Rectal smooth muscle tissue (tissue), 1 donor: ENCODE measurements around the gene TAC1.
"Not testable (repeated sequence)": the region's sequence is repeated elsewhere in the genome, so short reads cannot be mapped to it uniquely, and the experiment has no call there.

ENCODE experiments used
- H3K27ac ChIP-seq: one replicate; pipeline ENCODE4 v1.7.0; 2013; ENCODE audit warnings: low read depth, low read length, inconsistent platforms
- H3K27me3 ChIP-seq: one replicate; pipeline ENCODE4 v1.7.0; 2013; ENCODE audit warnings: low read length; ENCODE audit not compliant: control insufficient read depth, insufficient read depth
- H3K36me3 ChIP-seq: one replicate; pipeline ENCODE4 v1.7.0; 2013; ENCODE audit warnings: low read length; ENCODE audit not compliant: control insufficient read depth, insufficient read depth
- H3K4me1 ChIP-seq: one replicate; pipeline ENCODE4 v1.7.0; 2013; ENCODE audit warnings: low read length; ENCODE audit not compliant: control insufficient read depth, insufficient read depth
- H3K4me3 ChIP-seq: one replicate; pipeline ENCODE4 v1.7.0; 2013; ENCODE audit warnings: low read length
- H3K9ac ChIP-seq: one replicate; pipeline ENCODE4 v1.7.0; 2013; ENCODE audit warnings: low read length

TAC1 gene

DNA sequence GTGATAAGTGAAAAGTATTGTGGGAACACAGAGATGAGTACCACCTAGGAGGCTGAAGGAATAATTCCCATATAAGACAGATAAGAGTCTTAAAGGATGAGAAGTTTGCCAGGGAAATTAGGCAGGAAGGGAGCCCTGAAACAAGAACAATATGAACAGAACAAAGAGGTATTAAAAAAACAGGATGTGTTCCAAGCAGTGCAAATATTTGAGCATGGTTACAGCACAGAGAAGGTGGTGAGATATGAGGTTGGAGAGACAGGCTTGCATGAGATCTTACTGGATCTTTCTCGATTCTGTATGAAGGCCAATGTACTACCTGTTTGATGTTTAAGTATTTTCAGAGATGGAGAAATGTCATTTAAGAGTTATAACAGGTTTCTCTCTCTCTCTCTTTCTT, 20.3 kb downstream of the TAC1 start:
- H3K9ac ChIP-seq, result no peak overlapping the region
- no peaks in the 10 kb centered on the region for H3K4me1 ChIP-seq
- H3K27ac ChIP-seq, result no peak overlapping the region
- no peaks in the 10 kb centered on the region for H3K27me3 ChIP-seq
- H3K36me3 ChIP-seq, result no peaks in the 10 kb centered on the region
- no peak overlapping the region for H3K4me3 ChIP-seq

DNA sequence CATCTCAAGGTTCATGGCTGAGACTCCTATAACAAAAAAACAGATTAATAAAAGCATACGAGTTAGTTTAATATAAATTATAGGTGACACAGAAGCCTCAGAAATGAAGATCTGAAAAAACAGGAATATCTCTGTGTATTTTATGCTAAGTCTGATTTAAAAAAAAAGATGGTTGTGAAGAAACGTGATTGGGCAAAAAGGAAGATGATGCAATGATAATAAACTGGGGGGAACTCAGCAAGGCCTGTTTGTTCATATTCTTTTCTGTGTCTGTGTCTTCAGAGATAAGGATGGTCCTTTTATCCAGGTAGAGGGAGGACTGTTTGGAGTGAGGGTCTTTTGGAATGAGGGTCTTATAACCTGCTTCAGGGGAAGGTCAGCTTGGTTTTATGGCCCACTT, 25.9 kb downstream of the TAC1 start:
- H3K27me3 ChIP-seq, result no peaks in the 10 kb centered on the region
- H3K27ac ChIP-seq, result no peak overlapping the region
- H3K4me1 ChIP-seq, result no peaks in the 10 kb centered on the region
- H3K4me3 ChIP-seq, result no peak overlapping the region
- no peak overlapping the region for H3K9ac ChIP-seq
- no peaks in the 10 kb centered on the region for H3K36me3 ChIP-seq

GRCh38 chr7:97770850-97771249, 39.0 kb downstream of the TAC1 start:
- Histone ChIP-seq H3K4me3 (no peak overlapping the region), H3K36me3 (no peaks in the 10 kb centered on the region), H3K27me3 (no peaks in the 10 kb centered on the region), H3K27ac (no peak overlapping the region), H3K4me1 (no peaks in the 10 kb centered on the region), H3K9ac (no peak overlapping the region)

- Histone ChIP-seq H3K9ac (no peak overlapping the region), H3K27ac (no peak overlapping the region), H3K27me3 (no peaks in the 10 kb centered on the region), H3K36me3 (no peaks in the 10 kb centered on the region), H3K4me3 (no peak overlapping the region), H3K4me1 (no peaks in the 10 kb centered on the region)
Observed at GRCh38 chr7:97771576-97771975, 39.7 kb downstream of the TAC1 start.

DNA sequence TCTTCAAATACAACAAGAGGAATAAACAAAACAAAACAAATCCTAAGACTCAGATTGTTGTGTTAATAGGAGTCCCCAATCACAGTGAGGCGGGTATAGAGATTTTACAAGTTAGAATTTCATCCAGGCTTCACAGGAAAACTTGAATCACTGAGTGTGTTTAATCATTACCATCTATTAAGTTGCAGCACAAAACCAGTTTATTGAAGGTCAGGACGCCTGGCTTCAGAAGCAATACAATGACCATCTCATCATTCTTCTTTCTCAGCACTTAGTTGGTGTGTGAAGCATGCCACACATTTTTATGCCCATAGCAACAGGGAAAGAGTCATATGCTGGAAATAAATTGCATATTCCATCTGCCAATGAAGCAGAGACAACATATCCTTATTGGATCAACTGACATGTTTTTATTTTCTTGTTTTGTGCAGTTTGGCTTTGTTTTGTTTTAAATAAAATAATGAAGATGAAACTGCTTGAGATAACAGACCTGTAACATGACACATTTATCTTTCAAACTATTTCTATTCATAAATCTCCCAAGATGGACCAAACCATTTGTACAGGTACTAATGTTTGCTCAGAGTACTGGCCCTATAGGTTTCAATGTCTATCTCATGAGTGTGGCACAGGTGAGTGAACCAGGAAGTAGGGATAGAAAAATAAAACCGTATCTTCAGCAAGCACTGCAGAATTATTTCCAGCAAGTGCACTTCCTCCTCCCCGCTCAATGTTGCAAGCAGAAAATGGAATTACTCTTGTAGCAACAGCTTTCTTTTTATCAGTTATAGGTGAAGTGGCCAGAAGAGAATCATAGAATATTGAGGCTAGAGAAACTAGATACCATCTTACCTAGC, 40.4 kb downstream of the TAC1 start:
- Histone ChIP-seq H3K27ac (no peak overlapping the region), H3K27me3 (no peaks in the 10 kb centered on the region), H3K9ac (no peak overlapping the region), H3K4me1 (no peaks in the 10 kb centered on the region), H3K36me3 (no peaks in the 10 kb centered on the region), H3K4me3 (no peak overlapping the region)

DNA sequence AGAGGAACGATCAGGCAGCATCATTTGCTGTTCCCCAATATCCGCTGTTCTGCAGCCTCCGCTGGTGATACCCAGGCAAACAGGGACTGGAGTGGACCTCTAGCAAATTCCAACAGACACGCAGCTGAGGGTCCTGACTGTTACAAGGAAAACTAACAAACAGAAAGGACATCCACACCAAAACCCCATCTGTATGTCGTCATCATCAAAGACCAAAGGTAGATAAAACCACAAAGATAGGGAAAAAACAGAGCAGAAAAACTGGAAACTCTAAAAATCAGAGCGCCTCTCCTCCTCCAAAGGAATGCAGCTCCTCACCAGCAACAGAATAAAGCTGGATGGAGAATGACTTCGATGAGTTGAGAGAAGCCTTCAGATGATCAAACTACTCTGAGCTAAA, 54.5 kb downstream of the TAC1 start:
- H3K9ac ChIP-seq, H3K27ac ChIP-seq, H3K4me1 ChIP-seq: not testable (repeated sequence)

More for the DNA sequence above, 54.5 kb downstream of the TAC1 start:
- not testable (repeated sequence) for H3K36me3 ChIP-seq, H3K4me3 ChIP-seq, H3K27me3 ChIP-seq
